Epithelial cell of proximal tubule (primary cell): ENCODE data around the gene WBP1L. TPM values are rescaled to one million over a fixed set of nuclear protein-coding genes. Genes with fewer than 3 reads are reported as not detected.

Experiments used
- DNase-seq: peaks from one replicate; pipeline ENCODE4 v3.0.0-alpha.2; 2011; ENCODE audit warnings: low read depth
- H3K4me3 ChIP-seq: 2 replicates; pipeline ENCODE4 v1.5.1; 2011; ENCODE audit warnings: low read depth, mild to moderate bottlenecking, low read length
- CTCF ChIP-seq: conservative IDR thresholded peaks from 2 replicates; pipeline ENCODE4 v1.5.1; 2012; ENCODE audit warnings: low read depth, mild to moderate bottlenecking, low read length
- total RNA-seq: library from RNA; depleted of rRNA; stranded (reverse); fragments of >200 nt; gene quantifications from 2 replicates; pipeline ENCODE4 v1.2.3, GENCODE V29; 2015

The WBP1L gene
- total RNA-seq, 1 donor from 2014 or later = 18.4 TPM

GRCh38 chr10:102813017-102813541 is 69.3 kb downstream of the WBP1L start:
- no peak overlapping the region for H3K4me3 ChIP-seq
- TF ChIP-seq CTCF = no peak
- no peak for DNase-seq

GRCh38 chr10:102813734-102814452 is 70.1 kb downstream of the WBP1L start:
- no peak overlapping the region for H3K4me3 ChIP-seq
- no peak for DNase-seq
- TF ChIP-seq CTCF = no peak

- no peak overlapping the region for H3K4me3 ChIP-seq
- TF ChIP-seq CTCF = no peak
- no peak for DNase-seq
Observed at GRCh38 chr10:102814453-102814871, 70.7 kb downstream of the WBP1L start.

- no peak for TF ChIP-seq CTCF
- no peak for DNase-seq
- no peak overlapping the region for H3K4me3 ChIP-seq
Observed at GRCh38 chr10:102814873-102815661, 71.3 kb downstream of the WBP1L start.

- no peak for TF ChIP-seq CTCF
- no peak for DNase-seq
- H3K4me3 ChIP-seq = no peak overlapping the region
Observed at GRCh38 chr10:102815790-102816549, 72.2 kb downstream of the WBP1L start.

GRCh38 chr10:102817175-102817574 is 73.4 kb downstream of the WBP1L start:
- H3K4me3 ChIP-seq = no peak overlapping the region
- DNase-seq = no peak
- no peak for TF ChIP-seq CTCF
